HG03342 (cell line): ENCODE measurements around the gene APOBEC3G.
"Not testable (repeated sequence)": the region's sequence is repeated elsewhere in the genome, so short reads cannot be mapped to it uniquely, and the experiment has no call there.

ENCODE experiments used
- ATAC-seq: cut with Tn5 transposase; IDR thresholded peaks from one replicate; pipeline ENCODE4 v1.9.1; 2021; ENCODE audit warnings: mild to moderate bottlenecking, moderate library complexity; ENCODE audit not compliant: unreplicated experiment

Gene APOBEC3G

DNA sequence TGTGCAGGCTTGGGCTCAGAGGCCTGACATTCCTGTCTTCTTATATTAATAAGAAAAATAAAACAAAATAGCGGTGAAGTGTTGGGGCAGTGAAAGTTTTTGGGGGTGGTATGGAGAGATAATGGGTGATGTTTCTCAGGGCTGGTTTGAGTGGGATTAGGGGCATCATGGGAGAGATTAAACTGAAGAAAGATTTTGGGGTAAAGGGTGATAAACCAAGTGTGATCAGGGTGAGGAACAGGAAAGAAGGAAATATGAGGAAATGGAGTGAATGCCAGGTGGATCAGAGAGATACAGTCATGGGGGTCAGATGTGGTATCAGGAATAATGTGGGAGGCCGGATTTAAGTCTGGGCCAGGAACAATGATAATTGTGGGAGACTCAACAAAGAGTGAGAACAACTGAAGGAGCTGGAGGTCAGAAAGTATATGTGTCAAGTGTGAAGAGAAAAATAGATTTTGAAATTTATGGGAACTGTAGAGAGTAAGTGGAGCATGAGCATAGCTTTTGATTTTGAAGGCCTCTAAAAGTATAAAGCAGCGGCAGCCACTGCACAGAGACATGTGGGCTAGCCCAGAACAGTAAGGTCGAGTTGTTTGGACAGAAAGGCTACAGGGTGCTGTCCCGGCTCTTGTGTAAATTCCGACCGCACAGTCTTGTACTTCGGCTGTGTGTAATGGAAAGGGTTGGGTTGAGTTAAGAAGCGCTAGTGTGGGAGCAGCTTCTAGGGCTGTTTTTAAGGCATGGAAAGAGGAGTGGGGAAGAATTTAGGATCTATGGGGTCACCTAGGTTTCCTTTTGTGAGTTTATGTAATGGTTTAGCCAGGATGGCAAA, 10.4 kb upstream of the APOBEC3G start:
- ATAC-seq = not testable (repeated sequence)

DNA sequence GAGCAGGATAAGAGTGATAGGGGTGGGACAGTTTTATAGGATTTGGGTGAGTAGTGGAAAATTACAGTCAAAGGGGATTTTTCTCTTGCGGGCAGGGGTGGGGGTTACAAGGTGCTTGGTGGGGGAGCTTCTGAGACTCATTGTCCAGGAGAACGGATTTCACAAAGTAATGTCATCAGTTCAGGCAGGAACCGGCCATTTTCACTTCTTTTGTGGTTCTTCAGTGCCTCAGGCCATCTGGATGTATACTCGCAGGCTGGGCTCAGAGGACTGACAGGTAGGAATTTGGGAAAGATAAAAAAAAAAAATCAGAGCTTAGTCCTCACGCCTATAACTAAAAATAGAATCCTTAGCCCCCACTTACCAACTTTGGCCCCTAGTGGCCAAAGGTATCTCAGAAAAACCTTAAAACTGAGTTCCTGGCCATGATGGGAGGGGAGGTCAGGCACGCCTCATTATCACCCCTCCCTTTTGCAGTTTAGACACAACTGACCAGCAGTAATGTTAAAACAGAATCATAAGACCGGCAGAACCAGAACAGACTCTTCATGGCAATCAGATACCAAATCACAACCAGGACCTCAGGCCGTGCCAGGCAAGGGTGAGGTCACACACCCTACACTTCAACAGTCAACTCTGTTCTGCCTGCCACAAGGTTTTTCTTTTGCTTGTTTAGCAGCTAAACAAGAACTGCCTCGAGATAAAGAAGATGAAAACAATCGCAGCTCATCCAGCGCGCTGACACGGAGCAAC, 8.9 kb upstream of the APOBEC3G start:
- no peak for ATAC-seq

DNA sequence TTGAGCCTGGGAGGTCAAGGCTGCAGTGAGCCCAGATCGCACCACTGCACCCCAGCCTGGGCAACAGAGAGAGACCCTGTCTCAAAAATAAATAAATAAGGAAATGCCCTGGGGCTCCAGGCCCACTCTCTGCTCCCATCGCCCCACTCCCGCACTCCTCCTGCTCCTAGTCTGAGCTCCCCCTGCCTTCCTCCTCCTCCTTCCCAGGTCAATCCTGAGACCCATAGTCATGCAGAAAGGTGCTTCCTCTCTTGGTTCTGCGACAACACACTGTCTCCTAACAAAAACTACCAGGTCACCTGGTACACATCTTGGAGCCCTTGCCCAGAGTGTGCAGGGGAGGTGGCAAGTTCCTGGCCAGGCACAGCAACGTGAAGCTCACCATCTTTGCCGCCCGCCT, 6.9 kb upstream of the APOBEC3G start:
- ATAC-seq = no peak

DNA sequence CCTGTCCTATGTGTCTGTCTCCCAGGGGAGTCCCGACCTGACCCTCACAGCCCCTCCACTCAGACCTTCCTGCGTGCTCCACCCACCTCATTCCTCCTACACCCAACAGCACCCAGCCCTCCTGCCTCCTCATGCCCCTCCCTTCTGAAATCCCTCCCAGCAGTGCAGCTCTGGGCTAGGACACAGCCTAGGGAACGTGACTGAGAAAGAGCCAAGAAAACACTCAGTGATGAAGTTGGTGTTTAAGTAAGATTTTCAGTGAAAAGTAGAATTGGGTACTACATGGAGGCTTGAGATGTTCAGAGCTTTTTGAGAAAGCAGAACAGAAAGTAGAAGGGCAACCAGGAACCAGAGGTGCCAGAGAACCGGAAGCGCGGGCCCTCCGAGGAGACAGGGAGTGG, 4.5 kb upstream of the APOBEC3G start:
- not testable (repeated sequence) for ATAC-seq

DNA sequence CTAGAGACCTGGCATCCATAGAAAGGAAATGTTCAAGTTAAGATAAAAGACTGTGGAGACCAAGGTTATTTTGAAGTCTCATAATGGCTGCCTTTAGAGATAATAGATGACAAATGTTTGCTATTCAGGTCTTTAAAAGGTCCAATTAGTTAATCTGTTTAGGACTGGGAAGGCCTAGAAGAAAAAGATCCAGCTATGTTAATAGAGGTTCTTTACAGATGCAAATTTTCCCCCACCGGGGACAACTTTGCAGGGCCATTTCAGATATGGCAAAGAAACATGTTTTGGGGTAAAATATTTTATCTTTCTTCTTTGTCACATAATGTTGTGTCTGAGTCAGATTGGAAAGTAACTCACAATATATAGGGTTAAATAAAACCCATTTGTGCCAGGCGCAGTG, 3.1 kb upstream of the APOBEC3G start:
- no peak for ATAC-seq

DNA sequence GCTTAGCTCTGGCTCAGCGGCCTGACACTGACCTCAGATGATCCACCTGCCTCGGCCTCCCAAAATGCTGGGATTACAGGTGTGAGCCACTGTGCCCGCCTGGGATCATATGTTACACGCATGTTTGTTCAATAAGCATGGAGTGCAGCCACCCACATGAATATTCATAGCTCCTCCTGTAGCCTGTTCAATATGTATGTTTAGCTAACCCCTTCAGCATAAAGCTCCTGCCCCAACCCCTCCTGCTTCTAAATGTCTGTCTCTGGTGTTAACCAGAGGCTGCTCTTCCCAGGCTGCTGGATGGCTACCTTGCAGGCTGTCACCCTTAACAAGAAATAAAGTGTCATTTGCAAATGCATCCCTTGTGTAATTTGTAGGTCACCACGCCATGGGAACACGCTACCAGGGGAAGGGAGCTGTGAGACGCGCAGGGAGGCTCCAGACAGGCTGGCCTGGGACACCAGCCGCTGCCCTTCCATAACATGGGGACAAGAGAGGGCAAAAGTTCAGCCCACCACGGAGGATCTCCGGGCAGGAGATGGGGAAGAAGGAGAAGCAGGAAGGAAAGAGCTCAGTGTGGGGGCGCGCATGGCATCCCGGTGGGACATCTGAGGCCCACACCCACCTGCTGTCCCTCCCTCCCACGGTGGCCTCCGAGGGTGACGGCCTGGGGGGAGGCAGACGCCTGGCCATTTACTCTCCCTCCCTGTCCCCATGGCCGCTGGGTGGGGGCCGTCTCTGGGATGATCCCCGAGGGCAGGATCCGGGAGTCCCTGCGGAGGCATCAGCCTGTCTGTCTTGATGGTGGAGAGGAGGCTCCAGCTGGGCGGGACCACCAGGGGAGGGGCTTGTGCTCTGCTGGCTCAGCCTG, 685 bp upstream of the APOBEC3G start:
- ATAC-seq = not testable (repeated sequence)

DNA sequence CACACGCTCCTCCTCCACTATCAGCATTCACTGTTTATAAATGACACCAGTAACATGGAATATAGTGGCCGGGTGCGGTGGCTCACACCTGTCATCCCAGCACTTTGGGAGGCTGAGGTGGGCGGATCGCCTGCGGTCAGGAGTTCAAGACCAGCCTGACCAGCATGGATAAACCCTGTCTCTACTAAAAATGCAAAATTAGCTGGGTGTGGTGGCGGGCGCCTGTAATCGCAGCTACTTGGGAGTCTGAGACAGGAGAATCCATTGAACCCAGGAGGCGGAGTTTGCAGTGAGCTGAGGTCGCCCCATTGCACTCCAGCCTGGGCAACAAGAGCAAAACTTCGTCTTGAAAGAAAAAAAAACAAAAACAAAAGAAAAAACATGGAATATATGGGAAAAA, 837 bp downstream of the APOBEC3G start:
- ATAC-seq = not testable (repeated sequence)

DNA sequence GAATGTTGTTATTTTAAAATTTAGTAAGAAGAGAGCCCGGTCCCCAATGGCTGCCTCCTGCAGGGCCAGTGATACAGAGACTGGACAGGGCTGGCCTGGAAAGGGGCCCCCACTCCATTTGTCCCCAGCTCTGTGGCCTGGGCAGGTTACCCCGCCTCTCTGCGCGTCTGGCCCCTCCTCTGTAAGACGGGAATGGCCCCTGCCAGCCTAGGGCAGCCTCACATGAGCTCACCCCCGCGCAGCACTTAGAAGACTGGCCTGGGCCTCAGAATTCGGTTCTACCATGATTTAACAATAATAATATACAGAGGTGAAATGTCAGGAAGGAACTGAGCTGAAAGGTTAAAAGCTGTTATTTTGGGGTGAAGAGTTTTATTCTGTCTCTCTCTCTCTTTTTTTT, 1.3 kb downstream of the APOBEC3G start:
- ATAC-seq = no peak

DNA sequence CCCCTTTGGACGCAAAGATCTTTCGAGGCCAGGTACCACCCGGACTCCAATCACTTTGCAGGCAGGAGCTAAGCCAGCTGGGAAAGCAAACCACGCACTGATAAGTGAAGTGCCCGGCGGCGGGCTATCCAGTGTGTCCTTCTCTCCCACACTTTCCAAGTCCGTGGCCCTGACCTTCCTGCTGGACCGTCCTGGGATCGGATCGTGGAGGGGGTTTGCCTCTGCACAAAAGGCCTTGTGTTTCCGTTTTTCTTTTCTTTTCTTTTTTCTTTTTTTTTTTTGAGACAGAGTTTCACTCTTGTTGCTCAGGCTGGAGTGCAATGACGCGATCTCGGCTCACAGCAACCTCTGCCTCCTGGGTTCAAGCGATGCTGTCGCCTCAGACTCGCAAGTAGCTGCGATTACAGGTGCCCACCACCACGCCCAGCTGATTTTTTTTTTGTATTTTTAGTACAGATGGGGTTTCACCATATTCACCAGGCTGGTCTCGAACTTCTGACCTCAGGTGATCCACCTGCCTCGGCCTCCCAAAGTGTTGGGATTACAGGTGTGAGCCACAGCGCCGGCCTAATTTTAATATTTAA, 2.1 kb downstream of the APOBEC3G start:
- ATAC-seq = not testable (repeated sequence)

DNA sequence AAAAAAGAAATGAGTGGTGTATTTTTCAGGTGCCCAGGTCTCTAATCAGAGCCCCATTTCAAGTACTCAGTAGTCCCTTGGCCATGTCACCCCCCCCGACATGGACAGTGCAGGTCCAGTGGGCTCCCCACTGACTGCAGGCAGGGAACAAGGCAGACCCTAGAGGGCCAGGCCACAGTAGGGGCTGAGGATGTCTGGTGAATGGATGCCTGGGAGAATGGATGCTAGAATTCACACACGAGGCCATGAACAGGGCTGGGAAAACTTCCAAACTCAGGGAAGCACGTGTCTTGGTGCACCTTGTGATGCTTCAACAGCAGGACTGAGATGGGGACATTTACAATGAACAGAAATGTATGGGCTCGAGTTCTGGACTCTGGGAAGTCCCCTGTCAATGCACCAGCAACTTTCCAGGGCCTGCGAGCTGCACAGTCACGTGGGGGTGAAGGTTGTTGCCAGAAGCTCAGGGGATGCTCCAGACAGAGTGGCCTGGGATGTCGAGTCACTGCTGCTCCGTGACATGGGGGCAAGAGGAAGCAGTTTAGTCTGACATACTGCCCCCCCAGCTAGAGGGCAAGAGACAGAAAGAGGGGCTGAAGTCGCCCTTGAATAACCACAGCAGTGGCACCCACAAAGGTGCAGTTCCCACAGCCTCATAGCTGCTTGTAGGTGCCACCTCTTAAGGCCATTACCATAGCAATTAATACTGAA, 3.1 kb downstream of the APOBEC3G start:
- no peak for ATAC-seq

DNA sequence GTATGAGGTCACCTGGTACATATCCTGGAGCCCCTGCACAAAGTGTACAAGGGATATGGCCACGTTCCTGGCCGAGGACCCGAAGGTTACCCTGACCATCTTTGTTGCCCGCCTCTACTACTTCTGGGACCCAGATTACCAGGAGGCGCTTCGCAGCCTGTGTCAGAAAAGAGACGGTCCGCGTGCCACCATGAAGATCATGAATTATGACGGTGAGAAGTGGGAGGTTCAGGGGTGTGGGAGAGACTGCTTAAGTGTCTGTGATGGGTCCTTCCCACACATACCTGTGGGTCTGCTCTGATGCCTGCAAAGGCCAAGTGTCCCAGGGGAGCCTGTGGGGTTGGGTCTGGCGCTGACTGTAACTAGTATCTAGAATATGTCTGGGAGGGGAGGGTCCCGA, 3.9 kb downstream of the APOBEC3G start:
- no peak for ATAC-seq

DNA sequence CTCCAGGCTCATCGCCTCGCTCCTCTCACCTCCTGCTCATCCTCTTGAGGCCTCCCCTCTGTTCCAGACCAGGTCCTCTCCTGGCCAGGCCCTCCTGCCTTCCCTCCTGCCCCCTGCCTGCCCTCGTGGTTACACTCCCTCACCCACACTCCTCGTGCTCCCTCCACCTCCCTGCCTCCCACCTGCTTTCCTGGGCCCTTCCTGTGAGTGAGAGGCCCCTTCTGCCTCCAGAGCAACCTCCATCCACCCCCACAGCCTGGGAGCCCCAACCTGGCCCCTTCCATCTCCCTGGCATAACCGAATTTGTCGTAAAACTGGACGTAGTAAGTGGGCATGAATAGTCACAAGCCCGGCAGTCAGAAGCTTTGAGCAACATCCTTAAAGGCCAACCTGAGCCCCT, 4.5 kb downstream of the APOBEC3G start:
- ATAC-seq = no peak

DNA sequence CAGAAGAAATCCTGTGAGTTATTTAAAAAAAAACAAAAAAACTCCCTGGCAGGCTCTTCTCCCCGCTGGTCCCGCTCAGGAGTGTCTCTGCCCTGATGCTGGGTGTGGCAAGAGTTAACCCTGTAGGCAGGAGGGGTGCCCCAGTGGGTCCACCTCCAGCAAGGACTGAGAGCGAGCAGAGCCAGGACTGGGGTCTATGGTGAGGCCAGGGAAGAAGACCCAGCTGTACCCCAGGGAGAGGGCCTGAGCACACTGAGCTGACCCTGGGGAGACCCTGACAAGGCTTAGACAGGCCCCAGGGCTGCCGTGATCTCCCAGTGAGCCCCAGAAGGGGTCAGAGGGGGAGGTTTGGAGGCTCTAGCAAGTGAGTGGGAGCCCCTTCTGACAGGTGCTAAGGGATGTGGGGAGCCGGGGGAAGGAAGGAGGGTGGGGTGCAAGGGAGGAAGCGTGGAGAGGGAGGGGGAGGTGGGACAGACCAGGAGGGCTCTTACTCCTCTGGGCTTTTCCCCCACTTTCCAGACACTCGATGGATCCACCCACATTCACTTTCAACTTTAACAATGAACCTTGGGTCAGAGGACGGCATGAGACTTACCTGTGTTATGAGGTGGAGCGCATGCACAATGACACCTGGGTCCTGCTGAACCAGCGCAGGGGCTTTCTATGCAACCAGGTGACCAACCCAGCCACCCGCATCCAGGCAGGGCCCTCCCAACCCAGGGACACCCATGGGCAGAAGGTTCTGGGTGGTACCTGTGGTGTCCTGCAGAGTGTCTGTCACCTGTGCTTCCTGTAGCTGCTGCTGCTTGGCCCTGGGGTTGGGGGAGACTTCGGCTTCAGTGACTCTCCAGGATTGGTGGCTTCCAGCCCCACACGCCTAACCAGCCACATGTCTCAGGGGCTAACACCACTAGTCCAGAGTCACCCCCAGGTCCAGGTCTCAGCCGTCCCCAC, 6.4 kb downstream of the APOBEC3G start:
- no peak for ATAC-seq

DNA sequence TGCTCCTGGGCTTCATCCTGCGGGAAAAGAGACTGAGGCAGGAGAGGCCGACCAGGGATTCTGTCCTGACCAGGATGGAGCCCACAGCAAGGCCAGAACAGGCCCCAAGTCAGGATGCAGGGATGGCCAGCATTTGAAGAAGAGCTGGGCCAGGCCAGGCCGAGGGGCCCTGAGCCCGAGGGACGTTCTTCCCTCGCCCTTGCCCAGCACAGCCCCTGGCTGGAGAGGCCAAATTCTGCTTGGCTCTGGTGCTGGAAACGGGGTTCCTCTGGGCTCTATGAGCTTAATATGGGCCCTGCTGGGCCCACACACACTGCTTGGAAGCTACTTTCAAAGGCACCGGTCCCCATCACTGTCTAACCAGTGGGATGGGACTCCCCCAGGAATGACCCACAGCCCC, 7.6 kb downstream of the APOBEC3G start:
- no peak for ATAC-seq

DNA sequence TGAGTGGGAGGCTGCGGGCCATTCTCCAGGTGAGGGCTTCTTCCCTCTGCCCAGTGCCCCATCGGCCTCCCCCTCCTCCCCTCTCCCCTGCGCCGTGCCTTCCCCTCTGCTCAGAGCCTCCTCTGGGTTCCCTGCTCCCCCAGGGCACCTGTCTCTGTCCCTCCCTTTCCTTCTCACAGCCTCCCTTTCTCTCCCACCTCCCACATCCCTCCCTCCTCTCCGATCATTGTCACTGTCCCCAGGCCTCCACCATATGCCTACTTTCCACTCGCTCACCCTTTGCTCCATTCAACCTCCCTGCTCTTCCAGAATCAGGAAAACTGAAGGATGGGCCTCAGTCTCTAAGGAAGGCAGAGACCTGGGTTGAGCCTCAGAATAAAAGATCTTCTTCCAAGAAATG, 10.0 kb downstream of the APOBEC3G start:
- no peak for ATAC-seq

DNA sequence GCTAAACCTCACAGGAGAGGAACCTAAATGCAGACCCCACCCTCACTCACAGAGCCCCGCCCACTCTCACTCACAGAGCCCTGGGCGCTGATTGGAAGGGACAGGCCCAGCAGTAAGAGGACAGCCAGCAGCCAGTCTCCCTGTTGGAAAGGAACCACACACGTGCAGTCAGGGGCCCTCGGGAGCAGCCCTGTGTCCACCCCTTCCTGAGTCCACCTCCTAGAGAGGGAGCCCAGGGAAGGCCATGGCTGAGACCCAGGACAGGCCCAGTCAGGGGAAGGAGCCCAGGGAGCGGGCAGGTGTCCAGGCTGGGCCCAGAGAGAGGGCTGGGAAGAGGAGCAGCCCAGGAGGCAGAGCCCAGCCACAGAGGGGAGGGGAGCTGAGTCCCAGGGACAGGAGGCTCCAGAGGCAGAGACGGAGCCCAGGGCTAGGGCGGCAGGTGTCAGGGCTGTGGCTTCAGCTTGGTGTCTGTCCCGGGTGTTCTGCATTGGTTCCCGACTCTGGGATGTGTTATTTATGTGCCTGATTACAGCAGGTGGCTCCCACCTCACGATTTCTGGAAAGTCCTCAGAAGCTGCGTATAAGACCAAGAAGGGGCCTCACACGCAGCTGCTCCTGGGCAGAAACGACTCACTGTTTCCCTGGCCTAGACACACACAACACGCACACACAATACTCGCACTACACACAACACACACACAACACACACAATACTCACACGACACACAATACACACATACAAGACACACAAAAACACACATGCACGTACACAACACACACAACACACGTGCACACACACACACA, 11.0 kb downstream of the APOBEC3G start:
- no peak for ATAC-seq

DNA sequence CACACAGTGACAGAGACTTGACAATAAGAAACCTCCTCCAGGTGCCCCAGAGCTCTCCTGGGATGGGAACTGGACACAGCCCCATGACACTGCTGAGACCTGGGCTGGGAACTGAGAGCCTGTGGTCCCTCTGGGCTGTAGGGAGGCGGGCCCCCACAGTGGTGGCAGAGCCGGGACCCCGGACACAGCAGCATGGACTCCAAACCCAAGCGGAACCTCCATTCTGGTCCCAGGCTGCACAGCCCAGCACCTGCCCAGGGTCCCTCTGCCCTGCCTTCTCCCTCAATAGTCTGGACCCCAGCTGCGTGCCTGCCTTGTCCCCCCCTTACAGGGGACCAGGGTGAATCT, 11.6 kb downstream of the APOBEC3G start:
- ATAC-seq = no peak

DNA sequence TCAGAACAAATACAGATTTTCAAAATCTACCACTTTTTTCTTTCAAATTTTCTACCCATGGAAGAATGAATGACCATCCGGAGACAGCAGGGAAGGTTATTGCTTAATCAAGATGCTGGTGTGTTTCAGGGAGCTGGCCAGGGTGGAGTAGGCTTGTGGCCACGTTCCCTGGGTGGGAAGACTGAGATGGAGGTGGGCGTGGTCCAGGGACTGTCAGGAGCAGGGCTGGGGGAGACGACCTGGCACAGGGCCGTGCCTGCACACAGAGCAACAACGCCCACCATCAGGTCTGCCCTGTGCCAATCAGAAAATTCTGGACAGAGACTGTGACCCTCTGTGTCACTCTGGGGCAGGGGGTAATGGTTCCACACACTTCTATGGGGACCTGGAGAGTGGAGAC, 12.9 kb downstream of the APOBEC3G start:
- no peak for ATAC-seq
